Testis (tissue), 3 donors: Measurements from ENCODE around the gene ALKBH2. TPM values are rescaled to one million over a fixed set of nuclear protein-coding genes. Genes with fewer than 3 reads are reported as not detected.

ENCODE experiments used
- DNase-seq: peaks from one replicate; pipeline ENCODE4 v3.0.0-alpha.2; 2019
- H3K27ac ChIP-seq, 2 donors: fragments of 200-600 bp; sonication (generic); one replicate each; pipeline ENCODE4 v1.5.1; 2019
- H3K27me3 ChIP-seq: fragments of 200-600 bp; sonication (generic); one replicate; pipeline ENCODE4 v1.5.1; 2019
- H3K36me3 ChIP-seq: fragments of 200-600 bp; sonication (generic); one replicate; pipeline ENCODE4 v1.5.1; 2017; ENCODE audit warnings: low read depth; ENCODE audit errors: missing control alignments
- H3K4me1 ChIP-seq: fragments of 200-600 bp; sonication (generic); one replicate; pipeline ENCODE4 v1.5.1; 2019
- H3K4me3 ChIP-seq, 2 donors: fragments of 200-600 bp; sonication (generic); one replicate each; pipeline ENCODE4 v1.5.1; 2017 to 2019
- H3K9me3 ChIP-seq: fragments of 200-600 bp; sonication (generic); one replicate; pipeline ENCODE4 v1.5.1; 2017
- CTCF ChIP-seq, 3 experiments: fragments of 450-650 bp in 2 of 3; fragments of 200-600 bp in 1 of 3; sonication (generic) in 1 of 3; IDR thresholded peaks; one replicate each; pipeline ENCODE4 v1.5.1; 2016 to 2019; ENCODE audit warnings: antibody characterized with exemption in 3 of 3, mild to moderate bottlenecking in 2 of 3, moderate library complexity in 1 of 3
- POLR2A ChIP-seq: fragments of 450-650 bp; IDR thresholded peaks from one replicate; pipeline ENCODE4 v1.6.1; 2017; ENCODE audit warnings: antibody characterized with exemption, mild to moderate bottlenecking, moderate library complexity
- WGBS, 2 donors: methylation state at CpG; one replicate each; pipeline ENCODE4 v1.1.5; 2018; 5-methylcytosine and 5-hydroxymethylcytosine counted together
- intact Hi-C: fragments of 100-400 bp; cut with DNase I; formaldehyde crosslinking; loops from one replicate; pipeline ENCODE4 v1.15.1; 2023; ENCODE audit warnings: low total_unique reads
- polyA plus RNA-seq: library from polyadenylated mRNA; stranded (reverse); fragments of 350-450 nt; fragmentation: Illumina TruSeq; extraction: RNeasy Lipid Tissue Mini Kit (QIAGEN cat#74804); gene quantifications from one replicate; pipeline ENCODE4 v1.2.3, GENCODE V29; 2014; ENCODE audit warnings: low read depth, low replicate concordance; ENCODE audit not compliant: insufficient read depth
- total RNA-seq, 2 donors: library from RNA; depleted of rRNA; stranded (reverse); fragments of >200 nt; gene quantifications; one replicate each; pipeline ENCODE4 v1.2.3, GENCODE V29; 2016

ALKBH2 gene
- total and polyA plus RNA-seq, 3 donors from 2014 or later, result 16.2 to 23.8 (median 16.6) TPM

GRCh38 chr12:109114644-109115043 lies 21.4 kb upstream of the ALKBH2 start:
- intact Hi-C loops, result no loop called here
- no peak for DNase-seq
- 64 to 67% methylated on average over 2 of the region's 2 CpGs for WGBS, 2 donors
- Histone ChIP-seq H3K9me3 (no peaks in the 10 kb centered on the region), H3K4me1 (peaks cover 78% of the 10 kb centered on the region), H3K27me3 (no peaks in the 10 kb centered on the region), H3K4me3 (no peak overlapping the region), H3K36me3 (no peaks in the 10 kb centered on the region), H3K27ac (peak overlapping the region in 1 of 2 donors; percentile 89)
- no peak for TF ChIP-seq CTCF (IDR thresholded peaks at IDR 0.05)
- no peak for TF ChIP-seq POLR2A

DNA sequence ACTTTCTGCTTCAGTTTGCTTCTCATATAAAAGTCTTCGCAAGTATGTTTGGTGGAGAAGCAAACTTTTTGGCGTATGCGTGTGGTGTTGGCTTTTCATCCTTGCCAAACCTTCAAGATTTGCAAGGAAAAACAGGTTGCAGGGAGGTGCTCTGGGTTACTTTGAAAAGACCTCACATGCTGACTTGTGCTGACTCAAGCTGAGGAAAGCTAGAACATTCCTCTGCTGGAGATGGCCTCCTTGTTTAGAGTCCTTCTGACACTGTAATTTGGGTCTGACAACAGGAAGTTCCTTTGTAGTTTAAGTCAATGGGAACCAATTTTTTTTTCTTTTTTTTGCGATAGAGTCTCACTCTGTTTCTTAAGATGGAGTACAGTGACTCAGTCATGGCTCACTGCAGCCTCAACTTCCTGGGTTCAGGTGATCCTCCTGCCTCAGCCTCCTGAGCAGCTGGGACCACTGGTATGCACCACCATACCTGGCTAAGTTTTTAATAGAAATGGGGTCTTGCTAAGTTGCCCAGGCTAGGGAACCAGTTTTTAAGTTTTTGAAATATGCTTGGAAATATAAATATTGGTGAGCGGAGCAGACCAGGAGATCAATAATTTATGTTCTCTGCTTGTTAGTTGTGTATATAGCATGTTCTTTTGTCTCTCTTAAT lies 20.5 kb upstream of the ALKBH2 start:
- Histone ChIP-seq H3K4me3 (no peak overlapping the region), H3K27me3 (no peaks in the 10 kb centered on the region), H3K9me3 (no peaks in the 10 kb centered on the region), H3K36me3 (no peaks in the 10 kb centered on the region), H3K4me1 (peaks cover 72% of the 10 kb centered on the region), H3K27ac (peak overlapping the region in 1 of 2 donors; percentile 89)
- no peak for DNase-seq
- TF ChIP-seq CTCF (IDR thresholded peaks at IDR 0.05) (no peak), POLR2A (no peak)
- 75 to 76% methylated on average over 5 of the region's 5 CpGs for WGBS, 2 donors
- intact Hi-C loops, result no loop called here

- H3K27me3 ChIP-seq, result no peaks in the 10 kb centered on the region
- intact Hi-C loops, result no loop called here
These were observed 19.6 kb upstream of the ALKBH2 start for GRCh38 chr12:109112720-109113465.

GRCh38 chr12:109110988-109111495 lies 17.8 kb upstream of the ALKBH2 start:
- Histone ChIP-seq H3K36me3 (no peaks in the 10 kb centered on the region), H3K27me3 (no peaks in the 10 kb centered on the region), H3K27ac (peak overlapping the region; percentile 81 to 89), H3K4me1 (peaks cover 50% of the 10 kb centered on the region), H3K9me3 (no peaks in the 10 kb centered on the region), H3K4me3 (peak overlapping the region; percentile 53 to 64)
- 0 to 4% methylated on average over 9 to 27 of the region's 28 CpGs for WGBS, 2 donors
- DNase-seq, result peak; percentile 96
- TF ChIP-seq POLR2A, result no peak
- TF ChIP-seq CTCF (IDR thresholded peaks at IDR 0.05), result no peak
- intact Hi-C loops, result loop anchor here (2.0 kb wide), 1 partner anchor 14 kb away; the partner anchor contains the start of gene UNG

More at GRCh38 chr12:109112720-109113465, 19.6 kb upstream of the ALKBH2 start:
- Histone ChIP-seq H3K27ac (peak overlapping the region in 1 of 2 donors; percentile 89), H3K9me3 (no peaks in the 10 kb centered on the region), H3K4me3 (no peak overlapping the region), H3K36me3 (no peaks in the 10 kb centered on the region), H3K4me1 (peaks cover 69% of the 10 kb centered on the region)
- 57 to 63% methylated on average over 11 of the region's 11 CpGs for WGBS, 2 donors
- DNase-seq, result no peak
- TF ChIP-seq CTCF (IDR thresholded peaks at IDR 0.05) (no peak), POLR2A (no peak)
